NCI-H1417 (cell line): ENCODE data around the gene MSH3.
"Not testable (repeated sequence)": the region's sequence is repeated elsewhere in the genome, so short reads cannot be mapped to it uniquely, and the experiment has no call there.

Experiments
- DNase-seq, 3 experiments: peaks; one replicate each; lab custom pipeline; 2025; lab: John Stamatoyannopoulos, UW

The MSH3 gene

GRCh38 chr5:80797428-80798024 is 143.1 kb downstream of the MSH3 start:
- no peak for DNase-seq

- DNase-seq, result no peak
Measured at GRCh38 chr5:80798166-80798565, 143.7 kb downstream of the MSH3 start.

DNA sequence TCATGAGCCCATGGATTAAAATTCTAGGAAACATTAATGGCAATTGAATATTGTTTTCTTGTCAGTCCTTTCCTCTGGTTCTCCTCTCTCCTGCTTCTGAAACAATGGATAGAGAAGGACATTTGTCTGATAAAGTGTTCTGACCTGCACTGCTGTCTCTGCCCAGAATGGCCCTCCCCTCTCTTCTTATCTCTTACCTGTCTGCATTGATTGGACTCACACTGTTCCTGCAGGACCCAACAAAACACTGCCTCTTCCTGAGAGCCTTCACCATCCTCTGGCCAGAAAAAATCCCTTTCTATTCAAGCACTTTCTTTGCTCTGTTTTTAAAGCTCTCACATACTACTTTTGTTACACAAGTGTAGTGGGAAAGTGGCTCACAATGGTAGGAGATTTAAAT is 144.2 kb downstream of the MSH3 start:
- no peak for DNase-seq

DNA sequence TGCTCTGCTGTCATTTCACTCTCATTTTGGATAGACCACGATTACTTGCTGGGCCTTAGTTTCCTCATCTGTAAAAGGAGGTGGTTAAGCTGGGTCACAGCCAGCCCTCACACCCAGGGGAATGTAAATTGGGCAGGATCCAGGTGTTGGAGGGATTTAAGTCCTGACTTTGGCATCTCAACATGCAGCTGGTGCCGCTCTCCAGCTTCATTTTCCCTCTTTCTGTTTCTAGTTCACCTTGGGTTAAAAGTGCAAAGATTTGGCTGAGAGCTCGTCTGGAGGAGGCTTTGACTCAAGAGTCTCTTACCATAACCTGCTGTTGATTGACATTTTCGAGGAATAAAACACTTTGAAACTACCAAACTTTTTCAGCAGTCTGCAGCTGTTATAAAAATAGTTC is 144.6 kb downstream of the MSH3 start:
- DNase-seq, result no peak

GRCh38 chr5:80799573-80799972 is 145.1 kb downstream of the MSH3 start:
- DNase-seq, result no peak

DNA sequence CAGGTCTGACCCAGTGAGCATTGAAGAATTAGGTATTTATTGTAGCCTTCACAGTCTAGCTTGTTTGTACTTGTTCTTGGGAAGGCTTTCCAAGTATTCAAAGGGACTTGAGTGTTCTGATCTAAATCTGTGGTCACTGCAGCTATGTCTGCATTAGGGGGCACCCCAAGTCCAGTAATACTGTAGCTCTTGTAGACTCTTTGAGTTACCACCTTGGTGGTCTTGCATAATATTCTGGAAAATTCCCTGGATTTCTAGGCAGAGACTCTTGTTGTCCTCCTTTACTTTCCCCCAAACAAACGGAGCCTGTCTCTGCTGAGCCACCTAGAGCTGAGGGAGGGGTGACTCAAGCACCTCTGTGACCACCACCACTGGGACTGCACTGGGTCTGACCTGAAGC is 149.9 kb downstream of the MSH3 start:
- DNase-seq, result no peak

DNA sequence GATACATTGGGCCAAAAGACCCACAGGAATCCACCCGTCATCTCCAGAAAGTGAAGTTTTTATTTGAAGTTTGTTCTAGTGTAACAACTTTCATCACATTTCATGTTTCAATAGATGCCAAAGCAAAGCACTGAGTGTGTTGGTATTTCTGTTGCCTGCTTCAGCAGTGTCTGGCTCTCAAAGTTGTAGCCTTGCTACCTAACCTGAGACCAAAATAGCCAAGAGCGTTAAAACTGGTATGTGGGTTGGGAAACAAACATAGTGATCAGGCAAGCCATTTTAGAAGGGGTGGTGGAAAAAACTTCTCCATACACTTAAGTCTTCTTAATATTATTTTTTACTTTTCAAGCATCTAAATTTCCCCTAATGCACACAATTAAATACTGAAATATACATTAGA is 150.6 kb downstream of the MSH3 start:
- DNase-seq, result no peak

DNA sequence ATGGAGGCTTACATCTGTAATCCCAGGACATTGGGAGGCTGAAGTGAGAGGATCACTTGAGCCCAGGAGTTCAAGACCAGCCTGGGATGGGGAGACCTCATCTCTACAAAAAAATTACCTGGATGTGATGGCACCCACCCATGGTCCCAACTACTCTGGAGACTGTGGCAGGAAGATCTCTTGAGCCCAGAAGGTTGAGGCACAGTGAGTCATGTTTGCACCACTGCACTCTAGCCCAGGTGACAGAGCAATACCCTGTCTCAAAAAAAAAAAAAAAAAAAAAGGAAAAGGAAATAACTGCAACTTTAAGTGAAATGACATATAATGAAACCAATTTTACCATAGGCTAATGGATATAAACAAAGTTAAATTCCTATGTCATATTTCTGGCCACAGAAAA is 152.5 kb downstream of the MSH3 start:
- DNase-seq, result no peak

- DNase-seq, result no peak
Measured at GRCh38 chr5:80809451-80809850, 155.0 kb downstream of the MSH3 start.

DNA sequence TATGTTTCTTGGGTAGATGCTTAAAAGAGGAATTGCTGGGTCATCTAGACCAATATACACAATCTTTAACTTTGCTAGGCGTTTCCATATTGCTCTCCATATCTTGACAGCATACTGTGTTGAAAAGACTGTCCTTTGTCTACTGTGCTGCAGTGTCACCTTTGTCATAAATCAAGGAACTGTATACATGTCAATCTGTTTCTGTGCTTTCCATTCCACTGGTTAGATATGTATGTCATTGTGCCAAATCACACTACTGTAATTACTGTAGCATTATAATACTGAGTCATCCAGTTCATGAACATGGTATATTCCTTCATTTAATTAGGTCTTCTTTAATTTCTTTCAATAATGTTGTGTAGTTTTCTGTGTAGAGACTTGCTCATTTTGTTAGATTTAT is 156.0 kb downstream of the MSH3 start:
- DNase-seq, result peak in 1 of 3 experiments; percentile 14

DNA sequence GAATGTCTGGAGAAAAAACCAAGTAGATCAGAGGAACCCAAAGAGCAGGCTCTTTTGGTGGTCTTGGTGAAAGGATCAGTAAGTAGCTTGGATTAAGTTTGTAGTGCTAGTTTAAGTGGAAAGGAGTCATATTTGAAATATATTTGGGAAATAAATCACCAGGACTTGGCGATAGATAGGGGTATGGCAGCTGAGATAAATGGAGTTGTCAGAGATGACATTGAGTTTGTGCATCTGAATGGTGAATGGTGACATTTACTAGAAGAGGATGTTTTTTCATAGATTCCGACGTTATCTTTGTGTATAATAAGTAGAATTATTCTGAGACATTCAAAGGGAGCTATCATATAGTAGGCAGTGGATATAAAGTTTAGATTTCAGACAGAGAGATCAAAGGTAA is 162.1 kb downstream of the MSH3 start:
- DNase-seq, result no peak

- DNase-seq, result no peak
Measured at GRCh38 chr5:80820685-80821084, 166.2 kb downstream of the MSH3 start.

- DNase-seq, result no peak
Measured at GRCh38 chr5:80822640-80823039, 168.2 kb downstream of the MSH3 start.

DNA sequence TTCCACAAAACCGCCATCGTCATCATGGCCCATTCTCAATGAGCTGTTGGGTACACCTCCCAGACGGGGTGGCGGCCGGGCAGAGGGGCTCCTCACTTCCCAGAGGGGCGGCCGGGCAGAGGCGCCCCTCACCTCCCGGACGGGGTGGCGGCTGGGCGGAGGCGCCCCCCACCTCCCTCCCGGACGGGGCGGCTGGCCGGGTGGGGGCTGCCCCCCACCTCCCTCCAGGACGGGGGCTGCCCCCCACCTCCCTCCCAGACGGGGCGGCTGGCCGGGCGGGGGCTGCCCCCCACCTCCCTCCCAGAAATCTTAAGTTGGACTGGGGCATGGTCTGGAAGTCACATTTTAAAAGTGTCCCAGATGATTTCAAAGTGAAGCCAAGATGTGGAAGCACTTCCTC is 169.7 kb downstream of the MSH3 start:
- not testable (repeated sequence) for DNase-seq

- no peak for DNase-seq
Measured at GRCh38 chr5:80825786-80826460, 171.5 kb downstream of the MSH3 start.

DNA sequence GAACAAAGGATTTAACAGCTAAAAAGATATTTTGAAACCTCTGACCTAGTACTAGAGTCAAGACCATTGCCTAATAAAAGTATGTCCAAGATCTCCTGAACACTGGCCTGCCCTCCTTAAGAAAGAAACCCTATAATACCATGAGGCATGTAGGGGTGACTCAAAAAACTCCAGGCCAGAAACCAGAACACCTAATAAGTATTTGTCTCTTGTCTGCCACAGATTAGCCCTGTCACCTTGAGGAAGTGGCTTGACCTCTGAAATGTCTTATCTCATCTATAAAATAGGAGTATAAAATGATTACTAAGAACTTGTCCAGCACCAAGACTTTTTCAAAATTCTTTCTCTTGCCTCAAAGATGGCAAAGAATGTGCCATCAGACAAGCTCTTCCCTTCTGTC is 180.3 kb downstream of the MSH3 start:
- no peak for DNase-seq

DNA sequence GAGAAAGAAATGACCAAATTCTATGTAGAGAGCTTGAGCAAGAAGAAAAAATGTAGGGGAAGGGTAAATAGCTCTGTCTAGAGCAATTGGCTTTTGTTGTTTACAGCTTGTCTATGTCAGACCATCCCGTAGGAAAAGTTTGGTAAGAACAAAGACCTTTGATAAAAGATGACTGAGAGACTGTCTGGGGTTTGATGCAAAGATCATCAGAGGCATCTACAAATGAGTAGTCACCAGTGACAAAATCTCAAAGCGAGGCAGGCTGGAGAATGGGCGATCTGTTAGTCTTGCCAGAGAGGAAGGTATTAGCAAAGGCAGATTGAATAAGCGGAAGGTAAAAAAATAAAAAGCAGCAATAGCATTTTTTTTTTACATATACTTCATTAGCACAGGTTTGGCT is 180.7 kb downstream of the MSH3 start:
- DNase-seq, result no peak

DNA sequence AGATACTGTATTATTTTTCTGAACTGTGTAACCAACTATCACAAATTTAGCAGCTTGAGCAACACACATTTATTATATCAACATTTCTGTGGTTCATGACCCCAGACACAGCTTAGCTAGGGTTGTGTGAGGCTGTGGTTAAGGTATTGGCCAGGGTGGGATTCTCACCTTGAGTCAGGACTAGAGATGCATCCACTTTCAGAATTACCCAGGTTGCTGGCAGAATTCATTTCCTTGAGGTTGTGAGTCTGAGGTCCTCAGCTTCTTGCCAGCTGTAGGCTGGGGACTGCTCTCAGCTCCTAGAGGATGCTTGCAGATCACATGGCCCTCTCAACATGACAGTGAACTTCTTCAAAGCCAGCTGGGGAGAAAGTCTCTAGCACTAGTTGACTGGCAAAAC is 183.2 kb downstream of the MSH3 start:
- DNase-seq, result no peak

- DNase-seq, result not testable (repeated sequence)
Measured at GRCh38 chr5:80841026-80841797, 186.8 kb downstream of the MSH3 start.

- DNase-seq, result not testable (repeated sequence)
Measured at GRCh38 chr5:80846422-80846821, 192.0 kb downstream of the MSH3 start.

GRCh38 chr5:80850168-80850567 is 195.7 kb downstream of the MSH3 start:
- DNase-seq, result not testable (repeated sequence)

DNA sequence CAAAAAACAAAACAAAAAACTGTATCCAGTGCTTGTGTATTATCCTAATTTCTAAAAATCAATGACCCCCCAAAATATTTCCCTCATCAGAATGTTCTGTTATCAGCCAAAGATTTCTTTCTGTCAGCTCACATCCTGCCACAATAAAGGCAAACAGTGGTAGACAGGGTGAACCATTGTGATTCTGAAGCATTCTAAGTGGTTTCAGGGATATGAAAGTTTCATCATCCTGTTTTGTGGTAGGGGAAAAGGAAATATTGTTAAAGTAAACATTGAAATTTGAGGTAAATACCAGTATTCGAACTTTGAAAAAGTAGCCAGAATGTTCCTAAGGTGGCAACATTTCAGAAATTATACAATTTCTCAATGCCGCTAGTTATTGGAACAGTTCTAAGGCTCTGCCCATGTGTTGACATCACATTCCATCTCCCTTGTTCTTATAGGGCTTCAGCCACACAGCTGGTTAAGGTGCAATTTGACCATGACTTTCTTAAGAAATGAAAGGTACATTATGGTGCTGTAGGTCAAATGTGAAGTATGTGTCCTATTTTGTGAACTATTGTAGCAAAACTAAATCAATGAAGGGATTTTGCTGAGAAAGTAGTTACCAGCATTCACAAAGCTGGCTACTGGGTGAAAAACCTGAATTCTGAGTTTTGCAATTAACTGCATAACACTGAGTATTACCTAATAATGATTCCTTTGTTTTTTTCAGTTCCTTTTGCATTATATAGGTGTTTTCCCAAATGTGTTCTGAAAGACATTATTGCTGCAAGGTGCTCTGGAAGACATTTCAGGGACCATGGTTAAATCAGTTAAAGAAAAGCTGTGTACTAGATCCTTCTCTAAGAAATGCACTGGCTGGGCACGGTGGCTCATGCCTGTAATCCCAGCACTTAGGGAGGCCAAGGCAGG is 198.1 kb downstream of the MSH3 start:
- DNase-seq, result no peak
